ENCODE measurements around the gene CCND2. TPM values are rescaled to one million over a fixed set of nuclear protein-coding genes. Genes with fewer than 3 reads are reported as not detected.

Gene CCND2
- total and polyA plus RNA-seq, 9 of the 15 experiments (the other 6 are each of a cell fraction or from before 2014, with no cell fraction given), result 13.6 to 99.3 (median 39.6) TPM

DNA sequence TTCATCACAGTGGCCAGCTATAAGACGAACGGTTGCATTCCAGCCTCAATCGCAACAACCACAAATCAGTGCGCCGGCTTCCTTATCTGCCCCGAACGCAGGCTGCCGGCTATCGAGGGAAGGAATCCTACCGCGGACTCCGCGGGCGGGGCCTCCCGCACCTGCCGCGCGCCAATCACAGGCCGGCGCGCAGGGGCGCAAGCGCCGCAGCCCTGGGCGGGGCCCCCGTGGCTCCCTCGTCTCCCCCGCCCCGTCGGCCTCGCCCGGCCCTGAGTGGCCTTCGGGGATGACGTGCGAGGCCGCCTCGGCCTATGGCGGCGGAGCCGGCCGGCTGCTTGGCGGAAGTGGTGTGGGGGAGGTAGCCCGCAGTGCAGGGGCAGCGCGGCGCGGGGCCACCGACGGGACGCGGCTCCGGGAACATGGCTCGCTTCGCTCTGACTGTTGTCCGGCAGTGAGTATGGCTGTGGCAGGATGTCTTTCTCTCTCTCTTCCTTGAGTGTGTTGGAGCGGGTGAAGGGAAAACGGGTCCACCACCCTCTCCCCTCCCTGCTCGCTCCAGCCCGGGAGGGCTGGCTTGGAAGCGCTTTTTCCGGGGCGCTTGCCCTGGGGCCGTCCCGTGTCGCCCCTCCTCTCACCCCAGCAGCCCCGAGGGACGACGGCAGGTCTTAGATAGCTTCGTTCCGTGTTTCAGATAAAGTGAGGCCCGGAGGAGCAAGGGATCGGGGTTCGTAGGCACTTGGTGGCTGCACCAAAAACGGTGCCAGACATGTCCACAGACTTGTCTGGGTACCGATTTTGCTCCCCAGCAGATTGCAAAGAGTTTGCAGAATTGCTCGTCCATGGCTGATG lies 47.5 kb downstream of the CCND2 start, which contains the start of gene TIGAR (continued):
- TF ChIP-seq FOS (IDR thresholded peaks at IDR 0.05; ENCODE audit: extremely low read depth, insufficient read length) (peak; percentile 18), SMAD4 (CRISPR knock-in tag; conservative IDR thresholded peaks at IDR 0.05) (peak; percentile 89), TEAD4 (IDR thresholded peaks at IDR 0.05; ENCODE audit: low read length) (peak; percentile 93), TEAD4 (CRISPR knock-in tag; IDR thresholded peaks at IDR 0.05; ENCODE audit: borderline replicate concordance) (no peak), FOXJ3 (CRISPR knock-in tag; IDR thresholded peaks at IDR 0.05) (no peak), SUPT5H (IDR thresholded peaks at IDR 0.05) (peak; percentile 41; the same call in 1 of the 2 replicates), RBFOX2 (IDR thresholded peaks at IDR 0.05; ENCODE audit: low read depth, low read length) (peak; percentile 59), RBBP5 (IDR thresholded peaks at IDR 0.05; ENCODE audit: borderline replicate concordance, insufficient read depth, low read length, poor library complexity, severe bottlenecking) (peak; percentile 60), ZNF75A (CRISPR knock-in tag; IDR thresholded peaks at IDR 0.05) (no peak), GTF2A2 (tag; IDR thresholded peaks at IDR 0.05) (no peak), MCM2 (IDR thresholded peaks at IDR 0.05; ENCODE audit: low read depth) (no peak), NRF1 (conservative IDR thresholded peaks at IDR 0.05 in 1 of 2, IDR thresholded peaks at IDR 0.05 in 1 of 2) (peak; percentile 90 to 91), GABPA (tag; conservative IDR thresholded peaks at IDR 0.05; ENCODE audit: low read depth) (peak; percentile 84), NR2C2 (CRISPR knock-in tag; IDR thresholded peaks at IDR 0.05) (no peak), NR2C2 (tag; IDR thresholded peaks at IDR 0.05) (peak; percentile 42; the same call in 1 of the 2 replicates), RBM14 (IDR thresholded peaks at IDR 0.05; ENCODE audit: borderline replicate concordance, insufficient read depth, low read depth, low read length) (no peak), TEAD2 (tag; IDR thresholded peaks at IDR 0.05) (peak; percentile 90), ZNF24 (IDR thresholded peaks at IDR 0.05) (no peak), RBM25 (IDR thresholded peaks at IDR 0.05; ENCODE audit: low read depth, low read length, severe bottlenecking) (peak; percentile 92), SOX6 (IDR thresholded peaks at IDR 0.05) (peak; percentile 25; the same call in 1 of the 2 replicates), NEUROD1 (IDR thresholded peaks at IDR 0.05; ENCODE audit: borderline replicate concordance, low read depth, low read length, partially characterized antibody) (peak; percentile 14), NFYB (IDR thresholded peaks at IDR 0.05; ENCODE audit: extremely low read depth, insufficient read length) (peak; percentile 59), MEIS2 (IDR thresholded peaks at IDR 0.05; ENCODE audit: partially characterized antibody) (peak; percentile 57), MAZ (CRISPR knock-in tag; conservative IDR thresholded peaks at IDR 0.05 in 1 of 2, IDR thresholded peaks at IDR 0.05 in 1 of 2) (peak; percentile 79 to 89; a peak in 3 of 4 replicates)
- TF ChIP-seq, protein P1, sequence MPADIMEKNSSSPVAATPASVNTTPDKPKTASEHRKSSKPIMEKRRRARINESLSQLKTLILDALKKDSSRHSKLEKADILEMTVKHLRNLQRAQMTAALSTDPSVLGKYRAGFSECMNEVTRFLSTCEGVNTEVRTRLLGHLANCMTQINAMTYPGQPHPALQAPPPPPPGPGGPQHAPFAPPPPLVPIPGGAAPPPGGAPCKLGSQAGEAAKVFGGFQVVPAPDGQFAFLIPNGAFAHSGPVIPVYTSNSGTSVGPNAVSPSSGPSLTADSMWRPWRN (IDR thresholded peaks at IDR 0.05; ENCODE audit: low read depth), result peak; percentile 98
- TF ChIP-seq, protein P2, sequence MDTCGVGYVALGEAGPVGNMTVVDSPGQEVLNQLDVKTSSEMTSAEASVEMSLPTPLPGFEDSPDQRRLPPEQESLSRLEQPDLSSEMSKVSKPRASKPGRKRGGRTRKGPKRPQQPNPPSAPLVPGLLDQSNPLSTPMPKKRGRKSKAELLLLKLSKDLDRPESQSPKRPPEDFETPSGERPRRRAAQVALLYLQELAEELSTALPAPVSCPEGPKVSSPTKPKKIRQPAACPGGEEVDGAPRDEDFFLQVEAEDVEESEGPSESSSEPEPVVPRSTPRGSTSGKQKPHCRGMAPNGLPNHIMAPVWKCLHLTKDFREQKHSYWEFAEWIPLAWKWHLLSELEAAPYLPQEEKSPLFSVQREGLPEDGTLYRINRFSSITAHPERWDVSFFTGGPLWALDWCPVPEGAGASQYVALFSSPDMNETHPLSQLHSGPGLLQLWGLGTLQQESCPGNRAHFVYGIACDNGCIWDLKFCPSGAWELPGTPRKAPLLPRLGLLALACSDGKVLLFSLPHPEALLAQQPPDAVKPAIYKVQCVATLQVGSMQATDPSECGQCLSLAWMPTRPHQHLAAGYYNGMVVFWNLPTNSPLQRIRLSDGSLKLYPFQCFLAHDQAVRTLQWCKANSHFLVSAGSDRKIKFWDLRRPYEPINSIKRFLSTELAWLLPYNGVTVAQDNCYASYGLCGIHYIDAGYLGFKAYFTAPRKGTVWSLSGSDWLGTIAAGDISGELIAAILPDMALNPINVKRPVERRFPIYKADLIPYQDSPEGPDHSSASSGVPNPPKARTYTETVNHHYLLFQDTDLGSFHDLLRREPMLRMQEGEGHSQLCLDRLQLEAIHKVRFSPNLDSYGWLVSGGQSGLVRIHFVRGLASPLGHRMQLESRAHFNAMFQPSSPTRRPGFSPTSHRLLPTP (IDR thresholded peaks at IDR 0.05; ENCODE audit: borderline replicate concordance, extremely low read depth, insufficient read length), result no peak

Measured in K562 (cell line).